CD4-positive, alpha-beta T cell (primary cell): ENCODE measurements around the gene KRTAP13-3. TPM values are rescaled to one million over a fixed set of nuclear protein-coding genes. Genes with fewer than 3 reads are reported as not detected.
A peak's percentile ranks its signal among the peaks of the same experiment; 100 is the strongest.

Source experiments
- ATAC-seq: fragments of 200-7000 bp; cut with Tn5 transposase; one replicate; pipeline ENCODE4 v1.10.0; 2022; ENCODE audit warnings: mild to moderate bottlenecking; ENCODE audit not compliant: poor library complexity
- CTCF ChIA-PET: fragments of 350-600 bp; sonication (Branson Sonifier 250); formaldehyde crosslinking; loops from one replicate; lab custom pipeline; 2021; ENCODE audit warnings: antibody characterized with exemption, inconsistent platforms; lab: Charles Lee
- POLR2A ChIA-PET: fragments of 350-600 bp; sonication (Branson Sonifier 250); formaldehyde crosslinking; loops from one replicate; lab custom pipeline; 2021; ENCODE audit warnings: antibody characterized with exemption, inconsistent platforms; lab: Charles Lee
- DNase-seq, 14 experiments: peaks; one replicate each; pipeline ENCODE4 v3.0.0-alpha.2; 2013 to 2020; ENCODE audit warnings: mixed read lengths in 2 of 14
- H3K27ac ChIP-seq, 2 donors: one replicate each; pipeline versions ENCODE4 v1.5.1 to v1.7.0; 2013; ENCODE audit warnings: low read length in 2 of 2, low read depth in 1 of 2, mild to moderate bottlenecking in 1 of 2
- H3K27me3 ChIP-seq, 2 experiments: 1 replicate in 1 of 2; 2 replicates in 1 of 2; pipeline versions ENCODE4 v1.6.1 to v1.7.0; 2013; ENCODE audit warnings: low read length in 2 of 2, control low read depth in 1 of 2, mild to moderate bottlenecking in 1 of 2, moderate library complexity in 1 of 2; ENCODE audit not compliant: insufficient read depth in 2 of 2, control insufficient read depth in 1 of 2
- H3K36me3 ChIP-seq: one replicate; pipeline ENCODE4 v1.6.1; 2013; ENCODE audit warnings: low read length, control low read depth; ENCODE audit not compliant: insufficient read depth
- H3K4me1 ChIP-seq: one replicate; pipeline ENCODE4 v1.6.1; 2013; ENCODE audit warnings: low read length, control low read depth; ENCODE audit not compliant: insufficient read depth
- H3K4me3 ChIP-seq: one replicate; pipeline ENCODE4 v1.5.1; 2013; ENCODE audit warnings: mild to moderate bottlenecking, low read length, moderate library complexity
- H3K9me3 ChIP-seq, 2 experiments: 1 replicate in 1 of 2; 2 replicates in 1 of 2; pipeline versions ENCODE4 v1.6.1 to v1.7.0; 2013; ENCODE audit warnings: low read length in 2 of 2, mild to moderate bottlenecking in 2 of 2, control low read depth in 1 of 2, moderate library complexity in 1 of 2; ENCODE audit not compliant: control insufficient read depth in 1 of 2, insufficient read depth in 1 of 2
- H3K27ac Mint-ChIP-seq: one replicate; pipeline ENCODE4 v1.8.0; 2020; ENCODE audit warnings: mixed read lengths
- H3K27me3 Mint-ChIP-seq: one replicate; pipeline ENCODE4 v1.8.0; 2021; ENCODE audit warnings: mixed read lengths
- H3K36me3 Mint-ChIP-seq: one replicate; pipeline ENCODE4 v1.8.0; 2021; ENCODE audit warnings: low read depth, mixed read lengths
- H3K4me1 Mint-ChIP-seq: one replicate; pipeline ENCODE4 v1.8.0; 2021; ENCODE audit warnings: low read depth, mixed read lengths
- H3K4me3 Mint-ChIP-seq: one replicate; pipeline ENCODE4 v1.8.0; 2020; ENCODE audit warnings: mild to moderate bottlenecking, mixed read lengths
- H3K9me3 Mint-ChIP-seq: one replicate; pipeline ENCODE4 v1.8.0; 2020; ENCODE audit warnings: mixed read lengths
- CTCF ChIP-seq: fragments of 200-600 bp; IDR thresholded peaks from one replicate; pipeline ENCODE4 v1.8.0; 2022; ENCODE audit warnings: antibody characterized with exemption, mild to moderate bottlenecking
- intact Hi-C, 2 experiments: fragments of 100-400 bp; cut with DNase I in 1 of 2; cut with micrococcal nuclease in 1 of 2; formaldehyde crosslinking; loops; one replicate each; pipeline versions ENCODE4 v1.15.1 to v1.9.0; 2023 to 2025; cut with DNase I, micrococcal nuclease
- total RNA-seq, 174 experiments: library from RNA in 2 of 174; stranded (reverse) in 2 of 174; gene quantifications; one replicate each; pipeline ENCODE4 v1.2.3 and lab custom pipeline; 2021 to 2026

The KRTAP13-3 gene
- total RNA-seq, 2 experiments from 2014 or later: not detected

GRCh38 chr21:30415993-30416392, 9.7 kb downstream of the KRTAP13-3 start:
- ATAC-seq (no peak), DNase-seq (no peak)
- Histone ChIP-seq H3K36me3 (no peaks in the 10 kb centered on the region), H3K4me3 (no peak overlapping the region), H3K27me3 (no peaks in the 10 kb centered on the region), H3K27ac (no peak overlapping the region), H3K4me1 (no peaks in the 10 kb centered on the region), H3K9me3 (peaks cover 0 to 3% of the 10 kb centered on the region in 2 experiments)
- Mint-ChIP-seq H3K9me3 (peaks cover 5% of the 10 kb centered on the region), H3K27ac (no peak overlapping the region), H3K36me3 (no peaks in the 10 kb centered on the region), H3K4me3 (no peak overlapping the region), H3K4me1 (no peaks in the 10 kb centered on the region), H3K27me3 (peaks cover 6% of the 10 kb centered on the region)
- ChIA-PET POLR2A (no interaction called here), CTCF (no interaction called here)
- no peak for TF ChIP-seq CTCF
- intact Hi-C loops: no loop called here

- Mint-ChIP-seq H3K27ac (no peak overlapping the region), H3K9me3 (peaks cover 2% of the 10 kb centered on the region), H3K36me3 (no peaks in the 10 kb centered on the region), H3K4me3 (no peak overlapping the region), H3K4me1 (no peaks in the 10 kb centered on the region), H3K27me3 (peaks cover 17% of the 10 kb centered on the region)
- POLR2A ChIA-PET: interaction anchor here (0.6 kb wide), 1 partner anchor 562 kb away, joined by 4 read pairs; no protein-coding TSS in a partner anchor
- H3K27me3 ChIP-seq: peaks cover 0 to 6% of the 10 kb centered on the region in 2 experiments
- H3K4me1 ChIP-seq: no peaks in the 10 kb centered on the region
- TF ChIP-seq CTCF: no peak
- ATAC-seq: no peak
- H3K27ac ChIP-seq: no peak overlapping the region
- peaks cover 6 to 8% of the 10 kb centered on the region in 2 experiments for H3K9me3 ChIP-seq
- no peaks in the 10 kb centered on the region for H3K36me3 ChIP-seq
- CTCF ChIA-PET: no interaction called here
- peak in 2 of 14 experiments; percentile 1 to 5 for DNase-seq
- intact Hi-C loops: no loop called here
- no peak overlapping the region for H3K4me3 ChIP-seq
These were observed 16.8 kb downstream of the KRTAP13-3 start for GRCh38 chr21:30408782-30409494.

- peaks cover 0 to 4% of the 10 kb centered on the region in 2 experiments for H3K9me3 ChIP-seq
- H3K9me3 Mint-ChIP-seq: no peaks in the 10 kb centered on the region
- no peaks in the 10 kb centered on the region for H3K36me3 ChIP-seq
- H3K27me3 ChIP-seq: no peaks in the 10 kb centered on the region
- TF ChIP-seq CTCF: no peak
- no peak within 1 kb of the TSS for H3K4me3 Mint-ChIP-seq
- H3K27me3 Mint-ChIP-seq: peaks cover 16% of the 10 kb centered on the region
- no peak within 1 kb of the TSS for H3K27ac ChIP-seq
- H3K27ac Mint-ChIP-seq: no peak within 1 kb of the TSS
- no peak within 1 kb of the TSS for H3K4me3 ChIP-seq
- no peaks in the 10 kb centered on the region for H3K4me1 Mint-ChIP-seq
- DNase-seq (no peak), ATAC-seq (no peak)
- intact Hi-C loops: no loop called here
- ChIA-PET CTCF (no interaction called here), POLR2A (no interaction called here)
- H3K4me1 ChIP-seq: no peaks in the 10 kb centered on the region
- no peaks in the 10 kb centered on the region for H3K36me3 Mint-ChIP-seq
These were observed 30.0 kb downstream of the KRTAP13-3 start, which contains the start of gene KRTAP13-1 for GRCh38 chr21:30395731-30396130. TSS of gene KRTAP13-1 (plus strand) at chr21:30396031. CDS start at chr21:30396087, 56 bp downstream.
